WI38 (cell line): ENCODE results near the gene NUDT13.
A peak's percentile ranks its signal among the peaks of the same experiment; 100 is the strongest.
"Not testable (repeated sequence)": the region's sequence is repeated elsewhere in the genome, so short reads cannot be mapped to it uniquely, and the experiment has no call there.

Experiments used
- H3K4me3 ChIP-seq: 2 replicates; pipeline ENCODE4 v1.5.1; 2011; ENCODE audit warnings: low read depth, mild to moderate bottlenecking, control low read depth, low read length
- CTCF ChIP-seq: IDR thresholded peaks from 2 replicates; pipeline ENCODE4 v1.5.1; 2012; ENCODE audit warnings: low read depth, mild to moderate bottlenecking, control low read depth, low read length

Gene NUDT13

DNA sequence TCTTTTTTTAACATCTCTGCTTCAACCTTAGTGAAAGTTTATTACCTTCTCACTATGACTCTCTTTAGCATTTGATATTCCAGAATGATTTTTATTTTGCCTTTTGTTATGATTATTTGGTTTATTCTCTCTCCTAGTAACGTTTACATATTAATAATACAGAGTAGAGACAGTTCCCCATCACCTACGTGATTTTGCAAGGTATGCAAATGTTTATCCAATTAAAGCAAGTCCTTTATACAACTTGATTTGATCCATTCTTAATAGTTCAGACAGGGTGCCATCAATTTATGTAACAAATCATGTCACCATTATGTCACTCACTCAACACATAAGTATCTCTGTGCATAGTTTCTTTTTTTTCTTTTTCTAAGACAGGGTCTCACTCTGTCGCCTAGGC, 31.3 kb downstream of the NUDT13 start:
- no peak for TF ChIP-seq CTCF
- H3K4me3 ChIP-seq = no peak overlapping the region

DNA sequence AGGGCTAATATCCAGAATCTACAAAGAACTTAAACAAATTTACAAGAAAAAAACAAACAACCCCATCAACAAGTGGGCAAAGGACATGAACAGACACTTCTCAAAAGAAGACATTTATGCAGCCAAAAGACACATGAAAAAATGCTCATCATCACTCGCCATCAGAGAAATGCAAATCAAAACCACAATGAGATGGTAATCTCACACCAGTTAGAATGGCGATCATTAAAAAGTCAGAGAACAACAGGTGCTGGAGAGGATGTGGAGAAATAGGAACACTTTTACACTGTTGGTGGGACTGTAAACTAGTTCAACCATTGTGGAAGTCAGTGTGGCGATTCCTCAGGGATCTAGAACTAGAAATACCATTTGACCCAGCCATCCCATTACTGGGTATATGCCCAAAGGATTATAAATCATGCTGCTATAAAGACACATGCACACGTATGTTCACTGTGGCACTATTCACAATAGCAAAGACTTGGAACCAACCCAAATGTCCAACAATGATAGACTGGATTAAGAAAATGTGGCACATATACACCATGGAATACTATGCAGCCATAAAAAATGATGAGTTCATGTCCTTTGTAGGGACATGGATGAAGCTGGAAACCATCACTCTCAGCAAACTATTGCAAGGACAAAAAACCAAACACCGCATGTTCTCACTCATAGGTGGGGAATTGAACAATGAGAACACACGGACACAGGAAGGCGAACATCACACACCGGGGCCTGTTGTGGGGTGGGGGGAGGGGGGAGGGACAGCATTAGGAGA, 40.6 kb downstream of the NUDT13 start:
- not testable (repeated sequence) for H3K4me3 ChIP-seq

DNA sequence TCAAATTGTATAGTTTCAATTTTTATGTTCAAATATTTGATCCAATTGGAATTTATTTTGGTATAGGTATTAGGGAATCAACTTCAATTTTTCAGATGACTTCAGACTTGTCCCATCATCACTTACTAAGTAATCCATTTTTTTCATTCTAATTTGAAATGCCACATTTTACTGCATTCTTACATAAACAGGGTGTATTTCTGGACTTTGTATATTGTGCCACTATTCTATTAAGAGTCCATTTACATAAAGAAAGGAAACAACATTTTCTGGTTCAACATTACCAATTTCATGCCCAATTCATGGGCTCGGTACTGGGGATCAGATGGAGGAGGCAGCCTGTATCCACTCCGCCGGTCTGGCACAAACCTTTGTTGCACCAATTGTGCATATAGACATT, 41.8 kb downstream of the NUDT13 start:
- TF ChIP-seq CTCF = no peak
- no peak overlapping the region for H3K4me3 ChIP-seq

GRCh38 chr10:73156054-73156453, 45.8 kb downstream of the NUDT13 start:
- no peak overlapping the region for H3K4me3 ChIP-seq
- TF ChIP-seq CTCF = no peak

DNA sequence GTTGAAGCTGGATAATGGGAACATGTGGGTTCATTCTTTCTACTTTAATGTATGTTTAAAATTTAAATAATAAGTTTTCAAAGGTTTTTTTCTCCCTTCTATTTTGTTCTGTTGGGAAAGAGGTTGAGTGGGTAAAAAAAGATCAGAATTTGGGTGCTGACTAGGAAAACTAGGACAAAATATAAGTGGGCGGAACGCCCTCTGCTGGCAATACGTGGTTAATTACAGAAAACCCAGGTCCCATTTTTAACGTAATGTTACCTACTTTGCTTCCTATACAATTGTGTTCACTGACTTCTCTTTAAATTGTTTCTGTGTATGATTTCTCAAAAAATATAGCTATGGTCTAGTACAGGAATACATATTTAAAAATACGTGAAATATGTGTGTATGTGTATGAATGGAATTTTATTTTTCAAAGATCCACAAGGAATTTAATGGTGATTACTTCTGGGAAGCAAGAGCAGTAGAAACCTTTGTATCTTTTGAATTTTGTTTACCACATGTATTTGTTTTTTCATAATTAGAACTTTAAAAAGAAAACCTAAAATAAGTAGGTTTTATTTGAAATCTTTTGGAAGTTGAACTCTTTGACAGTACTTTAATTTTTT, 48.9 kb downstream of the NUDT13 start:
- no peak overlapping the region for H3K4me3 ChIP-seq
- peak; percentile 58 for TF ChIP-seq CTCF

- TF ChIP-seq CTCF = no peak
- no peak overlapping the region for H3K4me3 ChIP-seq
Observed at GRCh38 chr10:73161079-73161478, 50.8 kb downstream of the NUDT13 start.

GRCh38 chr10:73161662-73162061, 51.4 kb downstream of the NUDT13 start:
- no peak for TF ChIP-seq CTCF
- no peak overlapping the region for H3K4me3 ChIP-seq
